BE2C (cell line): ENCODE results near the gene FAM153A. TPM values are rescaled to one million over a fixed set of nuclear protein-coding genes. Genes with fewer than 3 reads are reported as not detected.
"Not testable (repeated sequence)": the region's sequence is repeated elsewhere in the genome, so short reads cannot be mapped to it uniquely, and the experiment has no call there.

Source experiments
- DNase-seq: peaks from one replicate; pipeline ENCODE4 v3.0.0-alpha.2; 2020
- H3K27me3 ChIP-seq: fragments of 250-450 bp; sonication (Bioruptor Pico); 2 replicates; pipeline ENCODE4 v1.5.1; 2020; ENCODE audit warnings: mild to moderate bottlenecking
- H3K36me3 ChIP-seq: fragments of 250-450 bp; sonication (Bioruptor Pico); 2 replicates; pipeline ENCODE4 v1.5.1; 2020; ENCODE audit warnings: mild to moderate bottlenecking
- H3K4me1 ChIP-seq: fragments of 250-450 bp; sonication (Bioruptor Pico); 2 replicates; pipeline ENCODE4 v1.5.1; 2020
- H3K4me3 ChIP-seq: 2 replicates; pipeline ENCODE4 v1.5.1; 2011; ENCODE audit warnings: low read depth, low read length
- H3K9me3 ChIP-seq: fragments of 250-450 bp; sonication (Bioruptor Pico); 2 replicates; pipeline ENCODE4 v1.5.1; 2020
- polyA plus RNA-seq: library from polyadenylated mRNA; unstranded; fragments of >200 nt; gene quantifications from one replicate; pipeline ENCODE4 v1.2.1, GENCODE V29; 2012; ENCODE audit warnings: low read depth, missing spikeins; ENCODE audit not compliant: insufficient read length, insufficient read depth

The FAM153A gene
- not detected for polyA plus RNA-seq

DNA sequence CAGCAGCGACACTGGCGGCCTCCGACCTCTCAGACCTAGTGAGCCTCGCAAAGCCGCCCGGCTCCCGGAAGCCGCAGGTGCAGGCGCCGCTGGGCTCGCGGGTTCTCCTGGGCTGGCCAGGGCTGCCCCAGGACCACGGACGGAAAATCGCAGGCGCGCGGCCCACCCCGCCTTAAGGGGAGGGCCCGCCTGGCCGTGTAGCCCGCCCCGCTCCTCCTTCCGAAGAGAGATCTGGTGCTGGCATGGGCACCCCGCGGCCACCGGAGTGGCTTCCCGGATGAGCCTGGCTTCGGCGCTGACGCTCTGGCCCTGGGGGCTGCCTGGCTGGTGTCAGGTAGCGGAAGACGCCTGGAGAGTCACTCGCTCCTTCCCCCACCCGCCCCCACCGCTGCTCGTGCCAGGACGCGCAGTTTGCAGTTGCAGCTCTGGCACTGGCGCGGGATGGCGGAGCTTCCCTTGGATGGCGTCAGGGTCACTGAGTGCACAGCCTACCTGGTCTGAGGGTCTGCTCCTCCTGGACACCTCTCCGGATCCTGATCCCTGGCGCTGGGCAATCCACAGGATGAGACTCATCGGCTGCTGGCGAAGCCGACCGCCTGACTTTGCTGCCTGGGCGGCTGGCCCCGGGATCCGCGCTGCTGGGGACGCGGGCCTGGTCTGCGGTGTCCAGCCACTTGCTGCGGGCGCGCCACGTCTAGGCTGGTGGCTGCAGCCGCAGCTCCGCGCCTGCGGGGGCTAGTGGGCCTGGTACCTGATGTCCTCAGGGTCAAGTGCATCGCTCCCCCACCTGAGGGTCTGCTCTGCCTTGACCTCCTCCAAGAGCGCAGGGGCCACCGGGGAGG is at the start of gene FAM153A:
Gene FAM153A, minus strand, starts transcription at position 108 of the 842 bp plus-strand sequence.
- H3K4me3 ChIP-seq, H3K36me3 ChIP-seq, H3K4me1 ChIP-seq, DNase-seq, H3K27me3 ChIP-seq, H3K9me3 ChIP-seq: not testable (repeated sequence)

- H3K4me3 ChIP-seq, H3K4me1 ChIP-seq, H3K36me3 ChIP-seq, DNase-seq, H3K9me3 ChIP-seq, H3K27me3 ChIP-seq: not testable (repeated sequence)
Measured at GRCh38 chr5:177832287-177832686, 49.6 kb upstream of the FAM153A start.

- H3K9me3 ChIP-seq, H3K27me3 ChIP-seq, DNase-seq, H3K36me3 ChIP-seq, H3K4me3 ChIP-seq, H3K4me1 ChIP-seq: not testable (repeated sequence)
Measured at GRCh38 chr5:177826073-177826472, 43.4 kb upstream of the FAM153A start.

- not testable (repeated sequence) for H3K27me3 ChIP-seq, H3K9me3 ChIP-seq, DNase-seq, H3K4me1 ChIP-seq, H3K36me3 ChIP-seq, H3K4me3 ChIP-seq
Measured at GRCh38 chr5:177824776-177825175, 42.1 kb upstream of the FAM153A start.

GRCh38 chr5:177822489-177822888 is 39.8 kb upstream of the FAM153A start:
- DNase-seq, H3K36me3 ChIP-seq, H3K4me3 ChIP-seq, H3K9me3 ChIP-seq, H3K4me1 ChIP-seq, H3K27me3 ChIP-seq: not testable (repeated sequence)

- H3K9me3 ChIP-seq, H3K4me3 ChIP-seq: not testable (repeated sequence)
Measured at GRCh38 chr5:177819664-177820063, 37.0 kb upstream of the FAM153A start.

GRCh38 chr5:177812814-177813425 is 30.2 kb upstream of the FAM153A start:
- not testable (repeated sequence) for H3K27me3 ChIP-seq, H3K36me3 ChIP-seq, H3K4me1 ChIP-seq, H3K9me3 ChIP-seq, H3K4me3 ChIP-seq, DNase-seq

More at GRCh38 chr5:177819664-177820063, 37.0 kb upstream of the FAM153A start:
- not testable (repeated sequence) for H3K4me1 ChIP-seq, H3K36me3 ChIP-seq, H3K27me3 ChIP-seq, DNase-seq

- not testable (repeated sequence) for H3K4me1 ChIP-seq, H3K4me3 ChIP-seq, H3K9me3 ChIP-seq, DNase-seq, H3K36me3 ChIP-seq, H3K27me3 ChIP-seq
Measured at GRCh38 chr5:177812160-177812743, 29.6 kb upstream of the FAM153A start.

DNA sequence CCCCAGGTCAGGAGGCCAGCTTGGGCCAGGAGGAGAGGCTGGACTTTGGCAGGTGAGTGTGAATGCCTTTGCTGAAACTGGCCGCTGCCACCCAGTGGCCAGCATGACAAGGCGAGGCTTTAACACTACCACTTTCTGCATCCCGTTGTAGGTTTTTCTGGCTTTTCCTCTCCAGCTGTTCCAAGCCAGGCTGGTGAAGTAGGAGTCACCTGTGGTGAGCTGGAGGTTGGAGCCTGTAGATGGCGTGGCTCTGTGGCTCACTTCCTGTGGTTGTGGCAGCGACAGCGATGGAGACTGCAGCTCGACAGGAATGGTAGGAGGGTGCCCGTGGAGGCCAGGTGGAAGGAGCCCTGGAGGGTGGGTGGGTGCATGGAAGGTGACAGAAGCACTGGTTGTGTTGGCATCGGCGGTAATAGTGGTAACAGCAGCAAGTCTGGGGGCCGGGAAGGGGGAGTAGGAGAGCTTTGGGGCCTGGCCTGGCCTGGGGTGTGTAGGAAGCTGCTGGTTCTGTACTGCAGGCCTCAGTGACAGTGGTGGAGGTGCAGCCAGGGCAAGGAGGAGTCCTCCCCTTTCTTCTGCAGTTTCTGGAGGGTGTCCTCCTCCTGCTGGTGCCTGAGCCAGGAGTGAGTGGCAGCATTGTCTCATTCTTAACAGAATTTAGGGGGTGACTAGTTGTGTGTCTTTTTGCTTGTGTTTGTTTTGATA is 26.7 kb upstream of the FAM153A start:
- H3K27me3 ChIP-seq, H3K4me1 ChIP-seq, DNase-seq, H3K4me3 ChIP-seq, H3K36me3 ChIP-seq, H3K9me3 ChIP-seq: not testable (repeated sequence)

- not testable (repeated sequence) for DNase-seq, H3K9me3 ChIP-seq, H3K36me3 ChIP-seq, H3K27me3 ChIP-seq, H3K4me1 ChIP-seq, H3K4me3 ChIP-seq
Measured at GRCh38 chr5:177808420-177808819, 25.7 kb upstream of the FAM153A start.

GRCh38 chr5:177807265-177807664 is 24.6 kb upstream of the FAM153A start:
- H3K9me3 ChIP-seq, H3K4me1 ChIP-seq, DNase-seq, H3K36me3 ChIP-seq, H3K4me3 ChIP-seq, H3K27me3 ChIP-seq: not testable (repeated sequence)

DNA sequence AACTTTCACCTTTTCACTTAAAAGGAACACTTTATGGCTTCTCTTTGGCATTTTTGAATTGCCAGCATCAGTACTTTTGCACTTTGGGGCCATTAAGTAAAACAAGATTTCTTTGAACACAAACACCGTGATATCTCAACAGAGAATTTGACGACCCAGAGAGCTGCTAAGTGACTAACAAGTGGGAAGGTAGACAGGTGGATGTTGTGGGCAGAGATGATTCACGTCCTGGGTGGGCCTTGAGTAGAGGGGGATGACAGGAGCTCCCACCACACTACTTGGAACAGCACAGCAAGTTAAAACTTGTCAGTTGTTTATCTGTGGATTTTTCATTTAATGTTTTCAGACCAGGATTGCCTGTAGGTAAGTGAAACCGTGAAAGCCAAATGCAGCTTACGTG is 18.7 kb upstream of the FAM153A start:
- H3K4me3 ChIP-seq, H3K9me3 ChIP-seq, H3K4me1 ChIP-seq, H3K27me3 ChIP-seq, H3K36me3 ChIP-seq, DNase-seq: not testable (repeated sequence)

DNA sequence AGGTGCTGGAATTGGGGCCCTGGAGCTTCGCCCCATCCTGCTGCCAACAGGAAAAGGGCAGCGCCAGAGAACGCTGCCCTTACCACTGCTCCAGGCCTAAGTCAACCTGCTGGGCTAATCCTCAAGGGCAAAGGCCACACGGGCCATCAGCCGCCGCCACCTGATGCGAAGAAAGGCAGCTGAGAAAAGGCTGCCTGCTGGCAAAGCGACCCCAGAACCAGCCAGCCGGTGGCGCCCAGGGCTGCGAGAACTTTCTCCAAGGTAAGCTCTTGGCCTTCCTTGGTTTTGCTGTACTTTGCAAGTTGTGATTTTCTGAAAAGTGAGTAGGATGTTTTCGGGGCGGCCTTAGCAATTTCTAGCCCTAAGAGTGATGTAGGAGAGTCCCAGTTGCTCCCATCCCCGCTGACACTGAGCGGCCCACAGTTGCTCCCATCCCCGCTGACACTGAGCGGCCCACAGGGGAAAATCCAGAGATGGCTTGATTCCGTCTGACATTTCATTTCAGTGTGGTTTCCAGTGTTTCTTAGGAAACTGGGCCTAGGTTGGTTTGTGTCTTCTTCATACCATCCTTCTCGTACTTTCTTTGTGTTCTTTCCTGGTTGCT is 15.6 kb upstream of the FAM153A start:
- H3K36me3 ChIP-seq, H3K4me1 ChIP-seq, H3K9me3 ChIP-seq, H3K4me3 ChIP-seq, H3K27me3 ChIP-seq, DNase-seq: not testable (repeated sequence)

- H3K36me3 ChIP-seq, DNase-seq, H3K9me3 ChIP-seq, H3K27me3 ChIP-seq, H3K4me3 ChIP-seq, H3K4me1 ChIP-seq: not testable (repeated sequence)
Measured at GRCh38 chr5:177793272-177793671, 10.6 kb upstream of the FAM153A start.

DNA sequence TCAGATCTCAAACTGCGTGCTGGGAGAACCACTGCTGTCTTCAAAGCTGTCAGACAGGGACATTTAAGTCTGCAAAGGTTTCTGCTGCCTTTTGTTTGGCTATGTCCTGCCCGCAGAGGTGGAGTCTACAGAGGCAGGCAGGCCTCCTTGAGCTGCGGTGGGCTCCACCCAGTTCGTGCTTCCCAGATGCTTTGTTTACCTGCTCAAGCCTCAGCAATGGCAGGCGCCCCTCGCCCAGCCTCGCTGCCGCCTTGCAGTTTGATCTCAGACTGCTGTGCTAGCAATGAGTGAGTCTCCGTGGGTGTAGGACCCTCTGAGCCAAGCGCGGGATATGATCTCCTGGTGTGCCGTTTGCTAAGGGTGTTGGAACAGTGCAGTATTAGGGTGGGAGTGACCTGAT is 8.9 kb upstream of the FAM153A start:
- H3K9me3 ChIP-seq, H3K27me3 ChIP-seq, H3K36me3 ChIP-seq, DNase-seq, H3K4me3 ChIP-seq, H3K4me1 ChIP-seq: not testable (repeated sequence)
